GM19324 (cell line): Measurements from ENCODE around the gene SLC29A3.

ENCODE experiments used
- ATAC-seq: cut with Tn5 transposase; IDR thresholded peaks from one replicate; pipeline ENCODE4 v1.9.1; 2021; ENCODE audit warnings: mild to moderate bottlenecking, moderate library complexity; ENCODE audit not compliant: unreplicated experiment, low FRiP score

The SLC29A3 gene

GRCh38 chr10:71404503-71405295 lies 85.6 kb downstream of the SLC29A3 start:
- no peak for ATAC-seq

GRCh38 chr10:71406878-71407277 lies 87.8 kb downstream of the SLC29A3 start:
- ATAC-seq, result no peak

GRCh38 chr10:71408436-71409225 lies 89.6 kb downstream of the SLC29A3 start:
- ATAC-seq, result no peak

- no peak for ATAC-seq
Observed at GRCh38 chr10:71409516-71410104, 90.6 kb downstream of the SLC29A3 start.
